H7 (cell line): Measurements from ENCODE around the gene MTX1. TPM values are rescaled to one million over a fixed set of nuclear protein-coding genes. Genes with fewer than 3 reads are reported as not detected.
"Not testable (repeated sequence)": the region's sequence is repeated elsewhere in the genome, so short reads cannot be mapped to it uniquely, and the experiment has no call there.

ENCODE experiments used
- DNase-seq: peaks from one replicate; pipeline ENCODE4 v3.0.0; 2012
- H3K27me3 ChIP-seq: 2 replicates; pipeline ENCODE4 v1.6.0; 2011; ENCODE audit warnings: mild to moderate bottlenecking, low read length; ENCODE audit not compliant: control insufficient read depth, insufficient read depth
- H3K36me3 ChIP-seq: replicated peaks from 2 replicates; pipeline ENCODE4 v1.5.1; 2011; ENCODE audit warnings: low read length; ENCODE audit not compliant: control insufficient read depth, insufficient read depth
- H3K4me3 ChIP-seq: 2 replicates; pipeline ENCODE4 v1.5.1; 2011; ENCODE audit warnings: low read depth, mild to moderate bottlenecking, control low read depth, low read length, moderate library complexity; ENCODE audit not compliant: insufficient read depth
- total RNA-seq: library from RNA; depleted of rRNA; stranded (reverse); fragments of >200 nt; shearing (Covaris generic); gene quantifications from 2 replicates; pipeline ENCODE4 v1.2.3, GENCODE V29; 2014

Gene MTX1
- total RNA-seq, 1 experiment from 2014 or later, result 221 TPM

DNA sequence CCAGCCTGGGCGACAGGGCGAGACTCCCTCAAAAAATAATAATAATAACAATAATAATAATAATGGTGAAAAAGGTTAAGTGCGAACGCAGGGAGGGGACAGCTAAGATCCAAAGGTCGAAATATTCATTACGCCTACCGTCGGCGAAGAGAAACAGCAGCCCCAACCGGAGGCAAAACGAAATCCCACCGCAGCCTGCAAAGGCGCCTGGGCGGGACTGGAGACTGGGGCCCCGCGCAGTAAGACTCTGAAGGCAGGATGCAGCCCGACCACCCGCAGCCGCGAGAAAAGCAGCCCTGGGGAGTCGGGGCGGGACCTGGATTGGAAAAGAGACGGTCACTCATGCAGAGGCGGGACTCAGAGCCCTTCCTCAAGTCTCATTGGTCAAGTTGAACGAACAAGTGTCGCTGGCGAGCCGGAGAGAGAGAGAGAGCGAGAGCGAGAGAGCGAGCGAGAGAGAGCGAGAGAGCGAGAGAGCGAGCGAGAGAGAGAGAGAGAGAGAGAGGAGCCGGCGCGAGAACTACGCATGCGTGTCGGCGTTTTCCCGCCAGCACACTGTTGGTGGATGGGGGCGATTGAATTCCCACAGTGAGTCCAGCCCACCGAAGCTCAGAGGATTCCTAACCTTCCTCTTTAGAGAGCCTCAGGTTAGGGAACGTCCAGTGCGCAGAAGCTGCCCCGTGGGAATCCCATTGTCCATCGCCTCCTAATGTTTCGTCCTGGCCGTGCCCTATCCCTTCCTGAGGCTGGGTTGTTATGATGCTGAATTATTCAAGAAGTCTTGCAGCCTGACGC lies 36.1 kb downstream of the MTX1 start:
- peaks cover 9% of the 10 kb centered on the region for H3K27me3 ChIP-seq
- H3K4me3 ChIP-seq, result peak overlapping the region; percentile 56
- no peaks in the 10 kb centered on the region; the same call in none of the 2 replicates for H3K36me3 ChIP-seq
- peak; percentile 98 for DNase-seq

DNA sequence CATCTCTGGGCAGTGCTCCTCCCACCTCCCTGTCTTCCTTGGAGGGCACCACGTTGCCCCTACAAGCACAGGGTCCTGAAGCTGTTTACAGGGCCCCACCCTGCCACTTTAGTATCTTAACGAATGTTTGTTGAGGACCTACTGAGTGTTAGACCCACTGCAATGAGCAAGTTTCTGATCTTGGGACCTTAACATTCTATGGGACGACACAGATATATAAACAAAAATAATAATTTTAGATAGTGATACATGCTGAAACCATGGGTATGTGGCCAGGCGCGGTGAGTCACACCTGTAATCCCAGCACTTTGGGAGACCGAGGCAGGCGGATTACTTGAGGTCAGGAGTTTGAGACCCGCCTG lies 36.6 kb downstream of the MTX1 start:
- no peak for DNase-seq
- H3K27me3 ChIP-seq, result peaks cover 13% of the 10 kb centered on the region
- no peaks in the 10 kb centered on the region; the same call in none of the 2 replicates for H3K36me3 ChIP-seq
- peak overlapping the region; percentile 56 for H3K4me3 ChIP-seq

DNA sequence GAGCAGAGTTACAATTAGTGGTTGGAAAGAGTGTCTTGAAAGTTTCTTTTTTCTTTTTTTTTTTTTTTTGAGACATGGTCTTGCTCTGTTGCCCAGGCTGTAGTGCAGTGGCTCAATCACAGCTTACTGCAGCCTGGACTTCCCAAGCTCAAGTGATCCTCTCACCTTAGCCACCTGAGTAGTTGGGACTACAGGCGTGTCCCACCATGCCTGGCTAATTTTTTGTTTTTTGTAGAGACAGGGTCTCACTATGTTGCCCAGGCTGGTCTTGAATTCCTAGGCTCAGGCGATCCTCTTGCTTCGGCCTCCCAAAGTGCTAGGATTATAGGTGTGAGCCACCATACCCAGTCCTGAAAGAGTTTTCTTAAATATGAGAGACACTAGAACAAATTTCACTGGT lies 38.3 kb downstream of the MTX1 start:
- not testable (repeated sequence) for H3K36me3 ChIP-seq, H3K4me3 ChIP-seq, DNase-seq
- H3K27me3 ChIP-seq, result peaks cover 14% of the 10 kb centered on the region

DNA sequence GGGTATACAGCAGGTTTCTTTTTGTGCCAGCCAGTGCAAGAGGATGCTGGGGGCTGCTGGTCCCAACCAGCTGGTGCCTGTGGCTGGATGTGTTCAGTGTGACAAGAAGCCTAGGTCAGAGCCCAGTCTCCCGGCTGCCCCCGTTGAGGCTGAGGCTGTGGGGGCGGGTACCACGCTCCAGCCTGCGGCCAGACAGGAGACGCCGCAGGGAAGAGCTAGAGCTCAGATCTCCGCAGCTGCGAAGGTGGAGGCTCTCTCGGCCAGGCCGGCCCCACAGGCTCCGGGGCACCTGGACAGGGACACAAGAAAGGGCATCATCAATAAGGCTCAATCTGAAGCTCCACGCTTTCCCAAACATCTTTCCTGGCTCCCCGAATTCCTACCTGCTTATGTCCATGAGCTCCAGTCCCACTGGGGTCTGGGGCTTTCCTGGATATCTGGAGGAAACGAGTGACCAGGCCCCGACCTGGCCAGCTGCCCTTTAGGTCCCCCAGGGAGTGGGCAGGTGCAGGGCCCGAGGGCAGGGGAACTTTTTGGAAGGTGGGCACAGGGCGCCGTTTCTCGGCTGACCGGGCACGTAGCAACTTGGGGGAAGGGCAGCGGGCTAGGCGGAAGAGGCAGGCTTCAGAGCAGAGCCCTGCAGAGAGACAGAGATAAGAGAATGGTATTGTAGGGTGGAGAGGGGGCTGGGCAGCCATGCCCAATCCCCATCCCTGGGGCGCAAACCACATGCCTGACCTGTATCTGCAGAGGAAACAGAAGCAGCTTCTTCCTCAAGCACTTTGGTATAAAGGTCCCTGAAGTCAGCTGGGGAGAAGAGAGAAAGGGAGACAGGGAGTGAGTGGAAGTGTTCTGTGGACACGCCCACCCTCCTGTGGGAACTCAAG lies 39.4 kb downstream of the MTX1 start:
- peak; percentile 34 for DNase-seq
- Histone ChIP-seq H3K36me3 (no peaks in the 10 kb centered on the region; the same call in none of the 2 replicates), H3K27me3 (peaks cover 14% of the 10 kb centered on the region), H3K4me3 (no peak overlapping the region)

DNA sequence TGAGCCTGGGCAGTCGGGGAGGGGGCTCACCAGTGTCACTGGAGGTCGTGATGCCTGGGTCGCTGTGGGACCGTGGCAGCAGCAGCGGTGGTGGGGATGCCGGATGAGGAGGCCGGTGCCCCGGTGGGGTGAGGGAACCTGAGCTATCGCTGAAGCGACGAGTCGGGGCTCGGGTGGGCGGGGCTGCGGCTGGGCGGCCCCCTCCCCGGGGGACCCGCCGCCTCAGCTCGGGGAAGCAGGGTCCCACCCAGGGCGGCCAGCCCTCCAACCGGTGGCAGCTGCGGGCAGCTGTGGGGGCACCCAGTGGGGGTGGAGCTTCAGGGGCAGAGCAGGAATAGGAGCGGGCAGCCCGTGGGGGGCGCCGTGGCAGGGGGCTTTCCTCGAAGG lies 41.7 kb downstream of the MTX1 start:
- Histone ChIP-seq H3K4me3 (peak overlapping the region; percentile 82), H3K27me3 (peaks cover 26% of the 10 kb centered on the region), H3K36me3 (no peaks in the 10 kb centered on the region; the same call in none of the 2 replicates)
- DNase-seq, result peak; percentile 90

DNA sequence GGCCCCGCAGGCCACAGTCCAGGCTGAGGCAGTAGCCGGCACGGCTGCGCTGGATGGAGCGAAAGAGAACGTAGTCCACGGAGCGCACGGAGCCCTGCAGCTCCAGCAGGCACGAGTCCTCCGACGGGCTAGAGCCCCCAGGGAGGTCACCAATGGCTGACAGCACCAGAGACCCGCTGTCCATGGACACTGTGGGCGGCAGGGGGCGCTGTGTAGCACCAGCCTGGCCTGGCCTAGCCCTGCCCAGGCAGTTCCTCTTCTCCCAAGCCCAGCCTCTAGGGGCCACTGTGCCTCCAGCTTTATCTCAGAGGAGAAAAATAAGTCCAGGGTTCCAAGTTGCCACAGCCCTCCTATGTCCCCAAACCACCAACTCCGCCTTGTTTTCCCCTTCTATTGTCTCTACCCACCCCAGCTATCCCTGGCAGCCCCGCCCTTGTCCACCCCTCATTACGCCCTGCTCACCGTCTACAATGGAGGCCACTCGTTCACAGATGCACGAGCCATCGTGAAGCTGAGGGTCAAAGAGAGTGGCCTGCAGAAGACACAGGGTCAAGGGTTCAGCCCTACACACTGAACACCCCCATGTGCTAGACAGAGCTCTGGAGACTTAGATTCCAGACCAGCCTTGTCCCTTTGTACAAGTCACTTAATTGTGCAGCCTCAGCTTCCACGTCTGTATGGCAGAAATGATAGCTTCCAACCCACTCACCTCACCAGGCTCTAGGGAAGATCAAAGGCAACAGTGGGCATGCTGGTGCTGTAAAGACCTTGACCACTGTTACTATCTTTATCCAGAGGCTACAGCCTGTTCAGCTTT lies 42.3 kb downstream of the MTX1 start:
- peaks cover 24% of the 10 kb centered on the region for H3K27me3 ChIP-seq
- no peaks in the 10 kb centered on the region; the same call in none of the 2 replicates for H3K36me3 ChIP-seq
- peak overlapping the region; percentile 82 for H3K4me3 ChIP-seq
- peak; percentile 99 for DNase-seq

DNA sequence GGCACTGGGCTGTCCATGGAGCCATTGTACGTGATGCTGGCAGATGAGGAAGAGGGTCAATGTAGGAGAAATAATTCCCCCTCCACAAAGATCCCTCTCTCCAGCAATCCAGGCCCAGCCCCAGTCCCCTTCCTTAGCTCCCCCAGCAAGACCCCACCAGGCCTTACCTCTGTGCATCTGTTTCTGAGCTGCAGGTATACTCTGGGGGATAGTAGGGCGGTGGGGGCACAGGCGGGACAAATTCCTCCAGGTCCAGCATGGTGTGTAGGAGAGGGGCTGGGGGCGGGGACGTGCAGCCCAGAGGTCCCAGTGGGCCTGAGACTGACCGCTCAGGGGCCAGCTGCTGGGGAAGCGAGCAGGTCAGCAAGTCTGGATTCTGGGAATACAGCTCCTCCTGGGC lies 43.1 kb downstream of the MTX1 start:
- H3K4me3 ChIP-seq, result no peak overlapping the region
- no peak for DNase-seq
- H3K27me3 ChIP-seq, result peaks cover 20% of the 10 kb centered on the region
- H3K36me3 ChIP-seq, result no peaks in the 10 kb centered on the region; the same call in none of the 2 replicates

DNA sequence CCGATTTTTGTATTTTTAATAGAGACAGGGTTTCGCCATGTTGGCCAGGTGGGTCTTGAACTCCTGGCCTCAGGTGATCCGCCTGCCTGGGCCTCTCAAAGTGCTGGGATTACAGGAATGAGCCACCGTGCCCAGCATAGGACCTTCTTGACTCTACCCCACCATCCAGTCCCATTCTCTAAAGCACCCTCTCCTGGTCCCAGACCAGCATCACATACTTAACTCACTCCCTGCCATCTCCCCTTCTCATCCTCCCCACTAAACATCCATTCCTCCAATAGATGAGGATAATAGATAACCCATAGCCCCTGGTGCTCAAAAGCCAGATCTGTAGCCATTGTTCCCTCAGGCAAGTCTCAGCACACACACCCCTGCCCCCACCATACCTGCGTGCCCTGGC lies 44.7 kb downstream of the MTX1 start:
- H3K27me3 ChIP-seq, result peaks cover 18% of the 10 kb centered on the region
- no peaks in the 10 kb centered on the region; the same call in 1 of the 2 replicates for H3K36me3 ChIP-seq
- no peak overlapping the region for H3K4me3 ChIP-seq
- DNase-seq, result peak; percentile 68

DNA sequence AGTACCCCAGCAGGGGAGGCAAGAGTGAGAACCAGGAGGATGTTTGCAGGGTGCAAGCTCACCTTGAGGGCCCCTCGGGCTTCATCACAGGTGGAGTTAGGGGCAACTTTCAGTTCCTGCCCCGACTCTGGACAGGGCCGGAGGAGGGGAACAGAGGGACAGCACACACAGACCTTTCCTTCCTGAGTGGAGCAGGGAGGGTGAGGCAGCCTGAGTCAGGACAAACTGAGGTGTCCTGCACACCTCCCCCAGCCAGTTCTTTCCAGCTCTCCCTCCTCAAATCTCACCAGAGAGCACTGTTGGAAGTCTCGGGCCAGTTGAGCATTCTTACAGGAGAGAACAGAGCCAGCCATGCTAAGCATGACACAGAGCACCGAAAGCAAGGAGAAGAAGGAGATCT lies 45.3 kb downstream of the MTX1 start:
- Histone ChIP-seq H3K4me3 (no peak overlapping the region), H3K27me3 (peaks cover 18% of the 10 kb centered on the region), H3K36me3 (no peaks in the 10 kb centered on the region; the same call in 1 of the 2 replicates)
- DNase-seq, result no peak

DNA sequence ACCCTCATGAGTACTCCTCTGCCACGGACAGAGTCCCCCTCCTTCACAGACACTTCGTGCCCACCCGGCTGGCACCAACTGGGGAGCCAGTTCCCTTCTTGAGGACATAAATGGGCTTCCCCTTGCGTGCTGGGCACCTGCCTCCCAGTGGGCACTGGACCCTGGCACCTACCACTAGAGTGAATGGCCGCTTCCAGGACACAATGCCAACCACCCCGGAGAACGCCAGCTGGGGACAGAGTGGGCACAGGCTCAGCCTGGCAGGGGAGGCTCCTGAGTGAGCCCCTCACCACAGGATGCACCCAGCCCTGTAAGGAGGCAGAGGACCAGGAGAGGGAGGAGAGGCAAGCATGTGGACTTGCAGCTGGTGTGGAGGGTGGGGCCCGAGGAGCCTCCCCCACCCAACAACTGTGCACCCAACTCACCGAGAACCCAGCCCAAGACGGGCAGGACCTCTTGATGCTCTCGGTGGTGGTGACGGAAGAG lies 45.8 kb downstream of the MTX1 start:
- Histone ChIP-seq H3K27me3 (peaks cover 18% of the 10 kb centered on the region), H3K36me3 (no peaks in the 10 kb centered on the region; the same call in 1 of the 2 replicates), H3K4me3 (peak overlapping the region; percentile 87)
- no peak for DNase-seq

DNA sequence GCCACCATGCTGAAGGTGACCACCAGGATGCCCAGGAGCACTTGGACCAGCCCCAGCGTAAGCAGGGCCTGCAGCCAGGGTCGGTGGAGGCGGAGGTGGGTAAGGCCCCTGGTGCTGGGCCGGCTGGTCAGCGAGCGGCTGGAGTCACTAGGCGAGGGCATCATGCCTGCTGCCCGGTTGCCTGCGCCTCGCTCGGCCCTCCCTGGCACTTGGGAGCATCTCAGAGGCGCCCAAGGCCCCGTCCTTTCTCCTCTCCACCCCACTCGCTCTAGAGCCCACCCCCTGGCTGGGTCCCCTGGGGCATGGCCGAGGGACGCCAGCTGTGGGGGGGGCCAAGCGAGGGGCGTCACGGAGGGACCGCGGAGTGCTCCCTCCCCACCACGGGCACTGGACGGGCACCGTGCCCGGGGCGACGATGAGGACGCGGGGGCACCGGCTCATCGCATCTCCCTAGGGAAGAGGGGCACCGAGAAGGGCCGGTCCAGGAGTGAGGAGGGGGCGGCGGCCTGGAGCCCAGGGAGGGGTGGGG lies 46.3 kb downstream of the MTX1 start:
- peak; percentile 79 for DNase-seq
- peak overlapping the region; percentile 87 for H3K4me3 ChIP-seq
- H3K36me3 ChIP-seq, result no peaks in the 10 kb centered on the region; the same call in 1 of the 2 replicates
- H3K27me3 ChIP-seq, result peaks cover 18% of the 10 kb centered on the region

DNA sequence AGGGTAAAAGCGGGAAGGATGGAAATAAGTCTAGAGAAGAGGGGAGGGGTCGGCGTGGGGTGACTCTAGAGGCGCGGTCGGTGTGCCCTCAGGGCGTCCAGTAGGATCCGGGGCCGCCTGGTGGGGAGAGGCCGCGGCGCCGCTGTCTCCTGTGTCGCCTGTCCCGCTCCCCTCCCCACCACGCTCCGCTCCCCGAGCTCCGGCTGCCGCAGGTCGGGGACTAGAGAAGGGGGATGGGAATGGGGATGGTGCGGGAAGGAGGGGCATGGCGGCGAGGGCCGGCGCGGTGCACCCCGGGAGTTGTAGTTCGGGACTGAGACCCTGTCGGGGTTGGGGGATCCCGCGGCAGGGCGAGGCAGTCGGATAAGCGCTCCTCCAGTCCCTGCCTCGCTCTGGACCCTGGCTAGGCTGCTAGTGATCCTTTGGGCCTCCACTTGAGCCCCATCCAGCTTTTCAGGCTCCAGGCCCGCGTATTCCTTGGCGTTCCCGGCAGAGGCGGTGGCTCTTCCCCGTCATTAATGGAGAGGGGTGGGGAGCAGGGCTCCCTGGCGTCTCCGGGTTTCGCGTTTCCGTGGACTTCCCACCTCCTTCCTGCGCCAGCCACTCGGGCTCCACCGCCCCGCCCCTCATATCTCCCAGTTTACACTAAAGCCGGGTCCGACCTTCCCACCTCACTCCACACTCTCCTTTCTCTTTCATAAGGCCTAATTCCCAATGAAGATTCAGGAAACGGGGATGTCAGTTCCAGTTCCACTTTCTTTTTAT lies 46.9 kb downstream of the MTX1 start, which contains the start of gene ENTREP3:
ENTREP3 (minus strand) TSS at position 241 of the 765 bp plus-strand sequence. CDS start 606 bp downstream, outside the sequence.
- Histone ChIP-seq H3K4me3 (peak within 1 kb of the TSS; percentile 87), H3K36me3 (no peaks in the 10 kb centered on the region; the same call in 1 of the 2 replicates), H3K27me3 (peaks cover 14% of the 10 kb centered on the region)
- peak; percentile 99 for DNase-seq
